Sigmoid colon (tissue), 3 donors: ENCODE measurements around the gene CYCS.
"Not testable (repeated sequence)": the region's sequence is repeated elsewhere in the genome, so short reads cannot be mapped to it uniquely, and the experiment has no call there.

Experiments
- POLR2A ChIP-seq, 2 donors: fragments of 450-650 bp; IDR thresholded peaks; one replicate each; pipeline ENCODE4 v1.6.1; 2016; ENCODE audit warnings: antibody characterized with exemption in 2 of 2, mild to moderate bottlenecking in 2 of 2, moderate library complexity in 2 of 2
- TF ChIP-seq, protein P1 (sequence below), 4 experiments: fragments of 450-650 bp in 3 of 4; fragments of 200-600 bp in 1 of 4; IDR thresholded peaks; one replicate each; pipeline ENCODE4 v1.5.1; 2016 to 2019; ENCODE audit warnings: antibody characterized with exemption in 4 of 4, mild to moderate bottlenecking in 3 of 4, moderate library complexity in 2 of 4

DNA sequence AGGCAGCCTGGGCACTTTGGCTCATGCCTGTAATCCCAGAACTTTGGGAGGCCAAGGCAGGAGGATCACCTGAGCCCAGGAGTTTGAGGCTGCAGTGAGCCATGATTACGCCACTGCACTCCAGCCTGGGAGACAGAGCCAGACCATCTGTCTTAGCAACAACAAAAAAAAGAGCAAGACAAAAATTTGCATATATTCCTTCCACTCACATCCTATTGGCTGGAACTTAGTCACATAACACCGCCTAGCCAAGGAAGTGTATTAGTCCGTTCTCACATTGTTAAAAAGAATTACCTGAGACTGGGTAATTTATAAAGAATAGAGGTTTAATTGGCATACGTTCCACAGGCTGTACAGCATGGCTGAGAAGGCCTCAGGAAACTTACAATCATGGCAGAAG is 43.0 kb downstream of the CYCS start:
- TF ChIP-seq, protein P1, sequence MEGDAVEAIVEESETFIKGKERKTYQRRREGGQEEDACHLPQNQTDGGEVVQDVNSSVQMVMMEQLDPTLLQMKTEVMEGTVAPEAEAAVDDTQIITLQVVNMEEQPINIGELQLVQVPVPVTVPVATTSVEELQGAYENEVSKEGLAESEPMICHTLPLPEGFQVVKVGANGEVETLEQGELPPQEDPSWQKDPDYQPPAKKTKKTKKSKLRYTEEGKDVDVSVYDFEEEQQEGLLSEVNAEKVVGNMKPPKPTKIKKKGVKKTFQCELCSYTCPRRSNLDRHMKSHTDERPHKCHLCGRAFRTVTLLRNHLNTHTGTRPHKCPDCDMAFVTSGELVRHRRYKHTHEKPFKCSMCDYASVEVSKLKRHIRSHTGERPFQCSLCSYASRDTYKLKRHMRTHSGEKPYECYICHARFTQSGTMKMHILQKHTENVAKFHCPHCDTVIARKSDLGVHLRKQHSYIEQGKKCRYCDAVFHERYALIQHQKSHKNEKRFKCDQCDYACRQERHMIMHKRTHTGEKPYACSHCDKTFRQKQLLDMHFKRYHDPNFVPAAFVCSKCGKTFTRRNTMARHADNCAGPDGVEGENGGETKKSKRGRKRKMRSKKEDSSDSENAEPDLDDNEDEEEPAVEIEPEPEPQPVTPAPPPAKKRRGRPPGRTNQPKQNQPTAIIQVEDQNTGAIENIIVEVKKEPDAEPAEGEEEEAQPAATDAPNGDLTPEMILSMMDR (IDR thresholded peaks at IDR 0.05), result not testable (repeated sequence)
- TF ChIP-seq POLR2A (IDR thresholded peaks at IDR 0.05), result not testable (repeated sequence)
